AG10803 (cell line): Measurements from ENCODE around the gene SLC2A9.

Source experiments
- DNase-seq: peaks from one replicate; pipeline ENCODE4 v3.0.0; 2010; ENCODE audit warnings: low read depth
- H3K4me3 ChIP-seq: 2 replicates; pipeline ENCODE4 v1.5.1; 2011; ENCODE audit warnings: mild to moderate bottlenecking, low read length, control low read depth
- CTCF ChIP-seq: conservative IDR thresholded peaks from 2 replicates; pipeline ENCODE4 v1.5.1; 2011; ENCODE audit warnings: mild to moderate bottlenecking, low read length, control low read depth, inconsistent platforms

Gene SLC2A9

GRCh38 chr4:9940041-9940440, 81.3 kb downstream of the SLC2A9 start:
- no peak for TF ChIP-seq CTCF
- DNase-seq: no peak
- no peak overlapping the region for H3K4me3 ChIP-seq

GRCh38 chr4:9938933-9939332, 82.4 kb downstream of the SLC2A9 start:
- TF ChIP-seq CTCF: no peak
- no peak for DNase-seq
- H3K4me3 ChIP-seq: no peak overlapping the region

- DNase-seq: no peak
- TF ChIP-seq CTCF: no peak
- H3K4me3 ChIP-seq: no peak overlapping the region
These were observed 84.2 kb downstream of the SLC2A9 start for GRCh38 chr4:9937078-9937477.

GRCh38 chr4:9936129-9936644, 85.1 kb downstream of the SLC2A9 start:
- no peak for DNase-seq
- no peak for TF ChIP-seq CTCF
- no peak overlapping the region for H3K4me3 ChIP-seq

GRCh38 chr4:9933956-9934355, 87.3 kb downstream of the SLC2A9 start:
- DNase-seq: no peak

GRCh38 chr4:9933184-9933583, 88.1 kb downstream of the SLC2A9 start:
- H3K4me3 ChIP-seq: no peak overlapping the region
- no peak for DNase-seq
- no peak for TF ChIP-seq CTCF

More at GRCh38 chr4:9933956-9934355, 87.3 kb downstream of the SLC2A9 start:
- no peak overlapping the region for H3K4me3 ChIP-seq
- TF ChIP-seq CTCF: no peak

- H3K4me3 ChIP-seq: no peak overlapping the region
- TF ChIP-seq CTCF: no peak
- no peak for DNase-seq
These were observed 88.5 kb downstream of the SLC2A9 start for GRCh38 chr4:9932771-9933170.
